ENCODE data around the gene DNM3.

- no peak for TF ChIP-seq POLR2AphosphoS5 (IDR thresholded peaks at IDR 0.05; ENCODE audit: low read depth)
- no peak for TF ChIP-seq CTCF (conservative IDR thresholded peaks at IDR 0.05; ENCODE audit: low read depth in 2 of 2)
- no peak for TF ChIP-seq EZH2 (IDR thresholded peaks at IDR 0.05; ENCODE audit: low read depth, unreplicated experiment)
- no peak for TF ChIP-seq REST (IDR thresholded peaks at IDR 0.05; ENCODE audit: unreplicated experiment)
- no peak for TF ChIP-seq CREB1 (CRISPR knock-in tag; IDR thresholded peaks at IDR 0.05; ENCODE audit: low read depth)
These were observed 515.3 kb downstream of the DNM3 start for GRCh38 chr1:172356620-172357019.
